K562 (cell line): ENCODE results near the gene NKAIN4. TPM values are rescaled to one million over a fixed set of nuclear protein-coding genes. Genes with fewer than 3 reads are reported as not detected.

Experiments used
- ATAC-seq: fragments of 200-7000 bp; cut with Tn5 transposase; 3 replicates; pipeline ENCODE4 v1.9.1; 2020; ENCODE audit warnings: moderate library complexity
- BruUV-seq: library from RNA; stranded (reverse); fragments of 400-500 nt; replicated peaks from 2 replicates; lab custom pipeline; 2021; lab: Mats Ljungman, UMichigan
- CTCF ChIA-PET: fragments of 300-600 bp; formaldehyde crosslinking; extraction: SDS; loops from one replicate; lab custom pipeline; 2021; ENCODE audit warnings: low intra/inter-chr PET ratio; lab: Yijun Ruan, JAX
- POLR2A ChIA-PET: fragments of 300-600, 350-650 bp; sonication (Branson Sonifier 250); formaldehyde crosslinking; extraction: SDS; loops from one replicate; lab custom pipeline; 2021; ENCODE audit warnings: antibody characterized with exemption, inconsistent platforms; lab: Yijun Ruan, JAX
- DNase-seq, 4 experiments: peaks; one replicate each; pipeline versions ENCODE4 v3.0.0 to v3.0.0-alpha.2; 2011 to 2018; ENCODE audit warnings: low spot score in 3 of 4, mixed read lengths in 3 of 4; ENCODE audit errors: extremely low read depth in 1 of 4
- FAIRE-seq: peaks from 2 replicates; lab custom pipeline; 2011; peaks lifted over from hg19 to GRCh38; lab: Jason Lieb, UNC
- H2AFZ ChIP-seq: 2 replicates; pipeline ENCODE4 v1.6.0; 2011; ENCODE audit warnings: low read depth, low read length, control low read depth, inconsistent platforms
- H3K27ac ChIP-seq: fragments of 200-600 bp; 3 replicates; pipeline ENCODE4 v1.8.0; 2011; ENCODE audit warnings: low read depth, mild to moderate bottlenecking, control low read depth, inconsistent platforms, low read length, moderate library complexity, mixed read lengths; ENCODE audit errors: extremely low read depth
- H3K27me3 ChIP-seq, 2 experiments: fragments of 300-600 bp in 1 of 2; 2 replicates in 1 of 2; 3 replicates in 1 of 2; pipeline versions ENCODE4 v1.6.0 to v1.8.0; 2011; ENCODE audit warnings: inconsistent platforms in 2 of 2, low read length in 2 of 2, mild to moderate bottlenecking in 1 of 2, mixed read lengths in 1 of 2, moderate library complexity in 1 of 2; ENCODE audit not compliant: control insufficient read depth in 2 of 2, insufficient read depth in 2 of 2
- H3K36me3 ChIP-seq: fragments of 300-600 bp; 3 replicates; pipeline ENCODE4 v1.8.0; 2011; ENCODE audit warnings: mild to moderate bottlenecking, low read length, inconsistent platforms; ENCODE audit not compliant: control insufficient read depth, insufficient read depth
- H3K4me1 ChIP-seq, 2 experiments: fragments of 200-600 bp in 1 of 2; replicated peaks in 1 of 2; 2 replicates in 1 of 2; 3 replicates in 1 of 2; pipeline versions ENCODE4 v1.5.1 to v1.8.0; 2011; ENCODE audit warnings: inconsistent platforms in 2 of 2, low read length in 2 of 2, mild to moderate bottlenecking in 1 of 2, mixed read lengths in 1 of 2, moderate library complexity in 1 of 2; ENCODE audit not compliant: control insufficient read depth in 2 of 2, insufficient read depth in 2 of 2
- H3K4me2 ChIP-seq: 2 replicates; pipeline ENCODE4 v1.6.1; 2011; ENCODE audit warnings: low read length, control low read depth, inconsistent platforms, mixed read lengths; ENCODE audit not compliant: insufficient read depth
- H3K4me3 ChIP-seq: fragments of 200-600 bp; sonication (generic), shearing (Covaris generic); 2 replicates; pipeline ENCODE4 v1.5.1; 2016; ENCODE audit warnings: control low read depth, inconsistent platforms
- H3K79me2 ChIP-seq: fragments of 200-600 bp; 3 replicates; pipeline ENCODE4 v1.8.0; 2011; ENCODE audit warnings: low read length, inconsistent platforms; ENCODE audit not compliant: control insufficient read depth, insufficient read depth
- H3K9ac ChIP-seq, 2 experiments: 2 replicates each; pipeline versions ENCODE4 v1.6.0 to v1.6.1; 2011; ENCODE audit warnings: low read depth in 2 of 2, low read length in 2 of 2, control low read depth in 1 of 2, inconsistent platforms in 1 of 2, mild to moderate bottlenecking in 1 of 2, mixed read lengths in 1 of 2; ENCODE audit not compliant: insufficient read depth in 1 of 2
- H3K9me1 ChIP-seq: one replicate; pipeline ENCODE4 v1.6.0; 2011; ENCODE audit warnings: inconsistent platforms, mild to moderate bottlenecking, low read length, moderate library complexity; ENCODE audit not compliant: control insufficient read depth, insufficient read depth
- H3K9me3 ChIP-seq: replicated peaks from 2 replicates; pipeline ENCODE4 v1.5.1; 2011; ENCODE audit warnings: low read depth, low read length, inconsistent platforms; ENCODE audit not compliant: control insufficient read depth, insufficient read depth
- H4K20me1 ChIP-seq: replicated peaks from 2 replicates; pipeline ENCODE4 v1.6.1; 2011; ENCODE audit warnings: low read length, inconsistent platforms, mixed read lengths; ENCODE audit not compliant: control insufficient read depth, insufficient read depth
- ARID1B ChIP-seq: fragments of 450-650 bp; IDR thresholded peaks from 2 replicates; pipeline ENCODE4 v1.6.1; 2016; ENCODE audit warnings: antibody characterized with exemption, mild to moderate bottlenecking, inconsistent platforms
- CBX3 ChIP-seq, 2 experiments: IDR thresholded peaks; 1 replicate in 1 of 2; 2 replicates in 1 of 2; pipeline ENCODE4 v1.6.1; 2012; ENCODE audit warnings: inconsistent platforms in 2 of 2, low read length in 2 of 2, borderline replicate concordance in 1 of 2, control low read depth in 1 of 2
- FOSL1 ChIP-seq: fragments of 200-800 bp; sonication (Bioruptor generic); conservative IDR thresholded peaks from 2 replicates; pipeline ENCODE4 v1.6.1; 2016; ENCODE audit warnings: missing genetic modification characterization, missing compliant biosample characterization
- FOXA1 ChIP-seq: fragments of 450-650 bp; IDR thresholded peaks from 2 replicates; pipeline ENCODE4 v1.6.1; 2016; ENCODE audit warnings: mild to moderate bottlenecking, borderline replicate concordance
- JUN ChIP-seq, 2 experiments: sonication (generic) in 1 of 2; formaldehyde crosslinking in 1 of 2; IDR thresholded peaks; 2 replicates each; pipeline versions ENCODE4 v1.6.1 to v1.8.0; 2012 to 2022; ENCODE audit warnings: borderline replicate concordance in 2 of 2, mild to moderate bottlenecking in 2 of 2, improper control_type of control experiment in 1 of 2, low read depth in 1 of 2, low read length in 1 of 2, missing genetic modification reagents in 1 of 2
- JUND ChIP-seq, 2 experiments: IDR thresholded peaks; 2 replicates in 1 of 2; 3 replicates in 1 of 2; pipeline ENCODE4 v1.6.1; 2011; ENCODE audit warnings: borderline replicate concordance in 2 of 2, low read depth in 2 of 2, low read length in 2 of 2, improper control_type of control experiment in 1 of 2, missing biosample characterization in 1 of 2, missing genetic modification characterization in 1 of 2, missing genetic modification reagents in 1 of 2
- NCOR1 ChIP-seq: fragments of 450-650 bp; IDR thresholded peaks from 2 replicates; pipeline ENCODE4 v1.6.1; 2016; ENCODE audit warnings: mild to moderate bottlenecking, moderate library complexity
- PRPF4 ChIP-seq: fragments of 200-400 bp; formaldehyde crosslinking; IDR thresholded peaks from one replicate; pipeline ENCODE4 v1.6.1; 2017; ENCODE audit warnings: low read length, low read depth, mild to moderate bottlenecking; ENCODE audit not compliant: insufficient read depth, poor library complexity, severe bottlenecking
- SIN3A ChIP-seq, 2 experiments: fragments of 150-350 bp in 1 of 2; IDR thresholded peaks; 2 replicates each; pipeline ENCODE4 v1.6.1; 2011 to 2016; ENCODE audit warnings: borderline replicate concordance in 2 of 2, low read depth in 2 of 2, low read length in 2 of 2, mild to moderate bottlenecking in 2 of 2, moderate library complexity in 2 of 2; ENCODE audit not compliant: control insufficient read depth in 1 of 2
- SMARCE1 ChIP-seq: fragments of 450-650 bp; IDR thresholded peaks from 2 replicates; pipeline ENCODE4 v1.7.1; 2016; ENCODE audit warnings: mild to moderate bottlenecking
- TCFL5 ChIP-seq: fragments of 250-450 bp; sonication (Bioruptor Pico); conservative IDR thresholded peaks from 2 replicates; pipeline ENCODE4 v1.6.1; 2021; ENCODE audit warnings: mild to moderate bottlenecking, moderate library complexity, matching md5 sums
- ZNF512 ChIP-seq: IDR thresholded peaks from 2 replicates; pipeline ENCODE4 v1.6.1; 2016; ENCODE audit warnings: missing genetic modification characterization, missing compliant biosample characterization
- WGBS: fragments of 100-300 bp; shearing (Covaris generic); methylation state at CpG from one replicate; pipeline ENCODE4 v1.1.6; 2016; ENCODE audit warnings: low coverage, mixed read lengths; ENCODE audit not compliant: insufficient coverage; ENCODE audit errors: missing lambda C conversion rate; 5-methylcytosine and 5-hydroxymethylcytosine counted together
- in situ Hi-C: fragments of 300-500 bp; cut with MboI; formaldehyde crosslinking; loops from 4 replicates; pipeline ENCODE4 v1.15.0; 2018; ENCODE audit warnings: inconsistent platforms, mixed read lengths
- intact Hi-C: fragments of 100-400 bp; cut with micrococcal nuclease; formaldehyde crosslinking; loops from 2 replicates; pipeline ENCODE4 v1.14.2; 2022
- polyA plus RNA-seq, 8 experiments: library from polyadenylated mRNA; depleted of rRNA in 4 of 8; stranded (reverse) in 5 of 8; unstranded in 3 of 8; fragments of >200 nt; fragmentation: Nextera tagmentation in 2 of 8; fragmentation: Illumina TruSeq in 1 of 8; extraction: Ambion mirVana in 2 of 8; extraction: Trizol in 1 of 8; gene quantifications; 2 replicates each; pipeline versions ENCODE4 v1.2.1 to v1.2.3, GENCODE V29; 2011 to 2014; ENCODE audit warnings: inconsistent platforms in 1 of 8, missing spikeins in 1 of 8
- total RNA-seq, 7 experiments: library from RNA; depleted of rRNA in 6 of 7; stranded (reverse); fragments of >200 nt in 6 of 7; fragmentation: Illumina TruSeq in 2 of 7; extraction: Trizol in 2 of 7; gene quantifications; 2 replicates each; pipeline versions ENCODE4 v1.2.1 to v1.2.3, GENCODE V29; 2011 to 2021; ENCODE audit warnings: low replicate concordance in 1 of 7
- TF ChIP-seq, protein P1 (sequence below): fragments of 450-650 bp; IDR thresholded peaks from 2 replicates; pipeline ENCODE4 v1.6.1; 2016; ENCODE audit warnings: borderline replicate concordance

The NKAIN4 gene
- total and polyA plus RNA-seq, 9 of the 15 experiments (the other 6 are each of a cell fraction or from before 2014, with no cell fraction given) = not detected

DNA sequence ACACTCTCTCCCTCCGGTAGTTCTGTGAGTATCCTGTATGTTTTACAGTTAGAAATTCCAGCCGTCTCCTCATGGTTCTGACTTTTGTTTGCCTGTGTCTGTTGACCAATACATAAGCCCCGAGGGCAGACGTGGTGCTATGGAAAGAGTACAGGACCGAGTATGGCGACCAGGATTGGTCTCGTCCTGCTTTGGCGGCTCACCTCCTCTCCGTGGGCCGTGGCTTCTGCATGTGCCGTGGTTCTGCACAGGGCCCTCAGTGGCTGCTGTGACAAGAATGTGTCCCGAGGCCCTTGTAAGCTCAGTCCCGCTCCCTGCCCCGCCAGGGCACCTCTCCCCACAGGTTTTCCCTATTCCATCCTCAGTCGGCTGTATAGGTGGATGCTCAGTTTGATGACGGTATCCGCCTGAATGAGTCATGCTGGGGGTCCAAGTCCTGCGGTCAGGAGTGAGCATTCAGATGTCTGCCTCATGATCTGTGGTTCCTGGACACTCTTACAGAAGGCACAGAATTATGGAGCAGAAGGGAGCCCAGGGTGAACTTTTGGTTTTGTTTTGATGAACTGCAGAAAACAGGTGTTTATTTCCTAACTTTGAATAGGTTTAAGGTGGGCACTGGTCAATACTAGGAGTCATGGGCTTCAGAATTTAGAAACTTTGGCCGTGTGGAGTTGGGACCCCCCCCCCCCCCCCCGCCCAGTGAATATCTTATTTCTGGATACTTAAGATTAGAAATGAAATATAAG is 19.5 kb upstream of the NKAIN4 start:
- H4K20me1 ChIP-seq = peaks cover 28% of the 10 kb centered on the region
- ATAC-seq = peak; percentile 48
- peak; percentile 94 for FAIRE-seq
- H3K9me3 ChIP-seq = no peaks in the 10 kb centered on the region
- H3K9me1 ChIP-seq = peaks cover 6% of the 10 kb centered on the region
- peak overlapping the region; percentile 88 for H3K4me3 ChIP-seq
- peaks cover 11 to 32% of the 10 kb centered on the region in 2 experiments; a peak in 4 of 5 replicates for H3K4me1 ChIP-seq
- peaks cover 44% of the 10 kb centered on the region for H3K79me2 ChIP-seq
- peak overlapping the region; percentile 92 for H3K4me2 ChIP-seq
- intact Hi-C loops = no loop called here
- H3K9ac ChIP-seq = peak overlapping the region; percentile 88 to 91
- peak; percentile 55 to 73 (median 60) for DNase-seq
- peak overlapping the region; percentile 80 for H3K27ac ChIP-seq
- CTCF ChIA-PET = no interaction called here
- in situ Hi-C loops = no loop called here
- WGBS = 5% methylated on average over 20 of the region's 20 CpGs
- H3K36me3 ChIP-seq = peaks cover 41% of the 10 kb centered on the region; the same call in 2 of the 3 replicates
- POLR2A ChIA-PET = interaction anchor here (1.1 to 2.3 kb wide), 3 partner anchors 9 to 62 kb away, joined by 3 to 24 read pairs (median 3); no protein-coding TSS in a partner anchor
- H3K27me3 ChIP-seq = no peaks in the 10 kb centered on the region
- H2AFZ ChIP-seq = no peak overlapping the region
- TSS peak; percentile 74 for BruUV-seq
- TF ChIP-seq NCOR1 (no peak), JUN (IDR thresholded peaks at IDR 0.05; ENCODE audit: borderline replicate concordance, low read depth, low read length) (peak; percentile 77; the same call in 1 of the 2 replicates), JUN (CRISPR knock-in tag; IDR thresholded peaks at IDR 0.05; ENCODE audit: borderline replicate concordance) (no peak), FOXA1 (no peak), TCFL5 (CRISPR knock-in tag) (no peak), ARID1B (peak; percentile 46; the same call in 1 of the 2 replicates), FOSL1 (peak; percentile 65; the same call in 1 of the 2 replicates), CBX3 (IDR thresholded peaks at IDR 0.05; ENCODE audit: borderline replicate concordance in 1 of 2, low read length in 2 of 2) (0 out of 3 replicates have a peak, but pooled peaks of 1 of the 2 experiments have one; percentile 14), JUND (IDR thresholded peaks at IDR 0.05; ENCODE audit: borderline replicate concordance, low read depth, low read length) (peak; percentile 90), JUND (tag; IDR thresholded peaks at IDR 0.05; ENCODE audit: borderline replicate concordance, low read depth, low read length) (peak; percentile 77; the same call in 1 of the 3 replicates), ZNF512 (tag) (no peak), SMARCE1 (0 out of 2 replicates have a peak, but pooled peaks have one; percentile 26), PRPF4 (no peak), SIN3A (IDR thresholded peaks at IDR 0.05; ENCODE audit: borderline replicate concordance in 2 of 2, control insufficient read depth in 1 of 2, low read depth in 2 of 2, low read length in 2 of 2) (peak in 1 of 2 experiments; percentile 65; a peak in 1 of 4 replicates)
- TF ChIP-seq, protein P1, sequence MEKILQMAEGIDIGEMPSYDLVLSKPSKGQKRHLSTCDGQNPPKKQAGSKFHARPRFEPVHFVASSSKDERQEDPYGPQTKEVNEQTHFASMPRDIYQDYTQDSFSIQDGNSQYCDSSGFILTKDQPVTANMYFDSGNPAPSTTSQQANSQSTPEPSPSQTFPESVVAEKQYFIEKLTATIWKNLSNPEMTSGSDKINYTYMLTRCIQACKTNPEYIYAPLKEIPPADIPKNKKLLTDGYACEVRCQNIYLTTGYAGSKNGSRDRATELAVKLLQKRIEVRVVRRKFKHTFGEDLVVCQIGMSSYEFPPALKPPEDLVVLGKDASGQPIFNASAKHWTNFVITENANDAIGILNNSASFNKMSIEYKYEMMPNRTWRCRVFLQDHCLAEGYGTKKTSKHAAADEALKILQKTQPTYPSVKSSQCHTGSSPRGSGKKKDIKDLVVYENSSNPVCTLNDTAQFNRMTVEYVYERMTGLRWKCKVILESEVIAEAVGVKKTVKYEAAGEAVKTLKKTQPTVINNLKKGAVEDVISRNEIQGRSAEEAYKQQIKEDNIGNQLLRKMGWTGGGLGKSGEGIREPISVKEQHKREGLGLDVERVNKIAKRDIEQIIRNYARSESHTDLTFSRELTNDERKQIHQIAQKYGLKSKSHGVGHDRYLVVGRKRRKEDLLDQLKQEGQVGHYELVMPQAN = no peak
